ENCODE data around the gene CD55.
"Not testable (repeated sequence)": the region's sequence is repeated elsewhere in the genome, so short reads cannot be mapped to it uniquely, and the experiment has no call there.

The CD55 gene

DNA sequence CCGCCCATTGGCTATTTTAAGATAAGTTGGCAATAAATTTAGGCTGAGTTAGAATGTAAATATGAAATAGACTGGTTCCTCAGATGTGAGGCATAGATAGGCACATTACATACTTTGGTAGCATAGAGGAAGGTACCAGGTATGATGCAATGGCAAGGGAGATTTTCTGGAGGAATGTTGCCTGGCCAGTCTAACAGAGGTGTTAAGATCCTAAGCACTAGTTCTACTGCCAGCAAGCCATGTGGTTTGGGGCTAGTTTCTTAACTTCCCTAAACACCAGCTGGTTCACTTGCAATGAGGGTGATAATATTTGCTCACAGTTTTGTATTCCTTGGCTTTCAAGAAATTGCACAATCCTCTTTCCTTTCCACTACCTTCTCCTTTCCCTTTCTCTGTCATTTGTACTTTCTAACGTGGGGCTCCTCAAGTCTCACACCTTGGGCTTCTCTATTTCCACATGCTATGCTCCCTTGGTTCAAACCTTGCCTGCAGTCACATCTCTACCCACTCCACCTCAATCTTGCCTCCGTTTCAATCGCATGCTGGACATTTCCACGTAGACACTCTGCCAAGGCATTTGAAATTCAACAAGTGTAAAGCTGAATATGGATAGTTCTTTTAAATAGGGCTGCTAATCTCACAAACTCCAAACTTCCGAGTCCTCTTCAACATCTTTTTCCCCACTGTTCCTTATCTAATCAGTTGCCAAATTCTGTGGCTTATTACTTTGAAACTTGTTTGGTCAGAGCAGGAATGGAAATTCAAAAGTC, 4.7 kb upstream of the CD55 start:
- TF ChIP-seq CTCF (IDR thresholded peaks at IDR 0.05; ENCODE audit: insufficient read depth, low read depth, low read length, missing control alignments) = no peak
- DNase-seq (ENCODE audit: low read depth) = peak; percentile 99
- no peak overlapping the region for H3K4me3 ChIP-seq (ENCODE audit: low read length)

DNA sequence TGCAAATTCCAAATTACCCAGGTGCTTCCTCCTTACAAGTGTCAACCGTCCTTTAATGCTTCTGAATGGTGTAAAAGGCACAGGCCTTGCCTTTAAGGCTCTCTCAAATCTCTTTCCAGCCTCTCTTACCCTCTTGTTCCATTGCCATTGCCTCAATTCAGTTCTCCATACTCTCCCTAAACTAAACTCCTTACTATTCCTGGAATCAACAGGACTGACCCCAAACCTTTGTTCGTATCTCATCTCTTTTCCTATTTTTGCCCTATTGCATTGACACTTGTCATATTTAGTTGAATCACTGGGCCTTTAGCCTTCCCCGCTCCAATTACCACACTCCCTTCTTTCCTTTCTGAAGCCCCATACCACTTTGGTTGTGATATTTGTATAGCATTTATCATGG, 3.9 kb upstream of the CD55 start:
- TF ChIP-seq CTCF (IDR thresholded peaks at IDR 0.05; ENCODE audit: insufficient read depth, low read depth, low read length, missing control alignments) = no peak
- DNase-seq (ENCODE audit: low read depth) = no peak

DNA sequence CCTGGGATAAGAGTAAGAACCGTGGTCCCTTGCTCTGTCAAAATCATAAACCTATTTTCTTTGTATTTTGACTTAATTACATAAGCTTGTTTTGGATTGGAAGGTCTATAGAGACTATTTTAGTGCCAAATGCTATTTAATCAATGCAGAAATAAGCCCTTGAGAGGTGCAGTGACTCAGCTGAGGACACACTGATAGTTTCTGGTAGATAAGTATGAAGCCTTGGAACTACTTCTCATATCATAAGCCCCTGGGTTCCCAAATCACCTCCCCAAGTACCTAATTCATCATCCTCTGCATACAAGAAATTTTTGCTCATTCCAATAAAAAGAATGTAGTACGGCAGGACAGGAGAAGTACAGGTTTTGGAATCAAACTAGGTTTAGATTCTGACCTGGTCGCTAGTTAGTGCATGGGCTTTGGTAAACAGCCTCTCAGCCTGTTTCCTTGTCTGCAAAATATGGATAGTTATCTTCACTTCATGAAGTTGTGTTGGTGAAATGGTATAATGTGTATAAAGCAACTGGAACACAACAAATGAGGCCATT, 3.3 kb upstream of the CD55 start:
- DNase-seq (ENCODE audit: low read depth) = no peak
- H3K4me3 ChIP-seq (ENCODE audit: low read length) = no peak overlapping the region
- no peak for TF ChIP-seq CTCF (IDR thresholded peaks at IDR 0.05; ENCODE audit: insufficient read depth, low read depth, low read length, missing control alignments)

More for the DNA sequence above, 3.9 kb upstream of the CD55 start:
- no peak overlapping the region for H3K4me3 ChIP-seq (ENCODE audit: low read length)

DNA sequence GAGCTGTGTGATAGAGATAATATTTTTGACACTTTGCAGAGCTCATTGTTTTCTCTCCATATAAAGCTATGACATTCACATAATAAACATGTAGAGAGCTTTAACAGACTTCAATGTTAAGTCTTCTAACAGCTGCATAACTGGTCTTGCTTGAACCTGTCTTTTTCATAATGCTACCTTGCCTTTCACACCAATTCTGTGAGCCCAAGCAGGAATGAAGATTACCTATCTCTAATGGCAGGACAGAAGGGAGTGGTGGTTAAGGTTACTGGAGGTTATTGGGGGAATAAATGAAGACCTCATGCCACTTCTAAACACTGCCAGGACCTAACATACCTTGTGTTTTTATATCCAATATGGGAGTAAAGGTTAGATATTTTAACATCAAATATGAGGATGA, 2.3 kb upstream of the CD55 start:
- TF ChIP-seq CTCF (IDR thresholded peaks at IDR 0.05; ENCODE audit: insufficient read depth, low read depth, low read length, missing control alignments) = no peak
- H3K4me3 ChIP-seq (ENCODE audit: low read length) = no peak overlapping the region
- peak; percentile 40 for DNase-seq (ENCODE audit: low read depth)

- DNase-seq (ENCODE audit: low read depth); H3K4me3 ChIP-seq (ENCODE audit: low read length): not testable (repeated sequence)
Observed at GRCh38 chr1:207320105-207320504, 1.4 kb upstream of the CD55 start.

- DNase-seq (ENCODE audit: low read depth) = peak; percentile 26
- TF ChIP-seq CTCF (IDR thresholded peaks at IDR 0.05; ENCODE audit: insufficient read depth, low read depth, low read length, missing control alignments) = no peak
- H3K4me3 ChIP-seq (ENCODE audit: low read length) = peak overlapping the region; percentile 94
Observed at GRCh38 chr1:207321790-207322645, 540 bp downstream of the CD55 start.
